Forelimb muscle (tissue), 1 donor: ENCODE data around the gene RILPL2. TPM values are rescaled to one million over a fixed set of nuclear protein-coding genes. Genes with fewer than 3 reads are reported as not detected.
"Not testable (repeated sequence)": the region's sequence is repeated elsewhere in the genome, so short reads cannot be mapped to it uniquely, and the experiment has no call there.

ENCODE experiments used
- DNase-seq: peaks from one replicate; pipeline ENCODE4 v3.0.0-alpha.2; 2013; ENCODE audit warnings: low read depth
- polyA plus RNA-seq: library from polyadenylated mRNA; unstranded; fragments of 120-200 nt; gene quantifications from one replicate; pipeline ENCODE4 v1.2.1, GENCODE V29; 2013; ENCODE audit not compliant: insufficient read length

RILPL2 gene
- polyA plus RNA-seq, 1 donor, result 1.6 TPM

DNA sequence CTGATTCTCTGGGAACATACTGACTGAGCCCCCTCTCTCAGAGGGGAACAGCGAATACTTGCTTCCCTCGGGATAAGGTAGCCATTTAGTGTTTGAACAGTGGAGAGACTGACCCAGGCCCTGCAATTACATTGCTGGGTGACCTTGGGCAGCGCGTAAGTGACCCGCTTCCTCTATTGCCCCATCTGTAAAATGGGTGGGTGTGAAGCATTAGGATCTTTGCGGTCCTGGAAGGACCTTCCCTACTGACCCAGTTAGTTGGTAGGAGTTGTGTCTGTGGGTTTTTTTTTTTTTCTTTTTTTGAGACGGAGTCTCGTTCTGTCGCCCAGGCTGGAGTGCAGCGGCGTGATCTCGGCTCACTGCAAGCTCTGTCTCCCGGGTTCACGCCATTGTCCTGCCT lies 53.8 kb downstream of the RILPL2 start:
- no peak for DNase-seq

DNA sequence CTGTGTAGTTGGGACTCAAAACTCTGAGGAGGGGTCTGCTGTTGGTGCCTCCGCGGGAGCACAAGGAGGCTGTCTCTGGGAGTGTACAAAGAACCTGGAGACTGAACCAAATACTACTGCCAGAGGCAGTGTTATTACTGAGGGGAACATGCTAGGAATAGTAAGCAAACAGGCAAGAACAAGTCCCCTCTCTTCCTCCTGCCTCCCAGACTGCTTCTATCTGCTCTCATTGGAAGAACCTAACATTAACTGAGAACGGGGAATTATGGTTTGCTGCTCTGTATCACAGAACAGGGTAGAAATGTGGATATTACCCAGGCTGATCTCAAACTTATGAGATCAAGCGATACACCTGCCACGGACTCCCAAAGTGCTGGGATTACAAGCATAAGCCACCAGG lies 57.1 kb downstream of the RILPL2 start:
- no peak for DNase-seq

DNA sequence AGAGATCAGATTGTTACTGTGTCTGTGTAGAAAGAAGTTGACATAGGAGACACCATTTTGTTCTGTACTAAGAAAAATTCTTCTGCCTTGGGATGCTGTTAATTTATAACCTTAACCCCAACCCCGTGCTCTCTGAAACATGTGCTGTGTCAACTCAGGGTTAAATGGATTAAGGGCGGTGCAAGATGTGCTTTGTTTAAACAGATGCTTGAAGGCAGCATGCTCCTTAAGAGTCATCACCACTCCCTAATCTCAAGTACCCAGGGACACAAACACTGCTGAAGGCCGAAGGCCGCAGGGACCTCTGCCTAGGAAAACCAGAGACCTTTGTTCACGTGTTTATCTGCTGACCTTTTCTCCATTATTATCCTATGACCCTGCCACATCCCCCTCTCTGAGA lies 64.1 kb downstream of the RILPL2 start:
- DNase-seq, result not testable (repeated sequence)

DNA sequence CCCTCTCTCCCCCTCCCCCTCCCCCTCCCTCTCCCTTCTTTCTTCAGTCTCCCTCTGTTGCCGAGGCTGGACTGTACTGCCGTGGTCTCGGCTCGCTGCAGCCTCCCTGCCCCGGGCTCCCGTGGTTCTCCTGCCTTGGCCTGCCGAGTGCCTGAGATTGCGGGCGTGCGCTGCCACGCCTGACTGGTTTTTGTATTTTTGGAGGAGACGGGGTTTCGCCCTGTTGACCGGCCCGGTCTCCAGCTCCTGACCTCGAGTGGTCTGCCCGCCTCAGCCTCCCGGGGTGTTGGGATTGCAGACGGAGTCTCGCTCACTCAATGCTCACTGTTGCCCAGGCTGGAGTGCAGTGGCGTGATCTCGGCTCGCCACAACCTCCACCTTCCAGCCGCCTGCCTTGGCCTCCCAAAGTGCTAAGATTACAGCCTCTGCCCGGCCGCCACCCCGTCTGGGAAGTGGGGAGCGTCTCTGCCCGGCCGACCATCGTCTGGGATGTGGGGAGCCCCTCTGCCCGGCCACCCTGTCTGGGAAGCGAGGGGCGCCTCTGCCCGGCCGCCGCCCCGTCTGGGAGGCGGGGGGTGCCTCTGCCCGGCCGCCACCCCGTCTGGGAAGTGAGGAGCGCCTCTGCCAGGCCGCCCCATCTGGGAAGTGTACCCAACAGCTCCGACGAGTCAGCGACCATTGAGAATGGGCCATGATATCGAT lies 64.7 kb downstream of the RILPL2 start:
- not testable (repeated sequence) for DNase-seq

DNA sequence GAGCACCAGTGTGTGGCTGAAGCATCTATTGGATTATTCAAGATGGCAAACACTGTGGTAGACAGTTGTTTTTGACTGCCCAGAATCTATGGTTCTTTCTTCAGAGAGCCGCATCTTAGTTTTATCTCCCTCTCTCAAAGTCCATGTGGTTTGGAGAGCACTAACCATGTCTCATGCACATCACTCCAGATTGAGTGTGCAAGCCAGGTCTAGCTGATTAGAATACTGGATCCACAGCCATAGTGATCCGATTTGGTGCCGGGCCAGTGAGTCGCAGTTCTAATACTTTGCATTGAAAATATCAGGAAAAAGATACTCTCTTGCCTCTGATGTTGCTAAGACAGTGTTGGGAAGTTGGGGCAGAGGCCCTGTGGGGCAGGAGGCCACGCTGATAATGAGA lies 67.3 kb downstream of the RILPL2 start:
- no peak for DNase-seq

DNA sequence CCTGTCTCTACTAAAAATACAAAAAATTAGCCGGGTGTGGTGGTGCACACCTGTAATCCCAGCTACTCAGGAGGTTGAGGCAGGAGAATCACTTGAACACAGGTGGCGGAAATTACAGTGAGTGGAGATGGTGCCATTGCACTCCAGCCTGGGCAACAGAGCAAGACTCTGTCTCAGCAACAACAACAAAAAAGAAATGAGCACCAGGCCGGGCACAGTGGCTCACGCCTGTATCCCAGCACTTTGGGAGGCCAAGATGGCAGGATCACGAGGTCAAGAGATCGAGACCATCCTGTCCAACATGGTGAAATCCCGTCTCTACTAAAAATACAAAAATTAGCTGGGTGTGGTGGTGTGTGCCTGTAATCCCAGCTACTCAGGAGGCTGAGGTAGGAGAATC lies 68.1 kb downstream of the RILPL2 start:
- DNase-seq, result not testable (repeated sequence)

DNA sequence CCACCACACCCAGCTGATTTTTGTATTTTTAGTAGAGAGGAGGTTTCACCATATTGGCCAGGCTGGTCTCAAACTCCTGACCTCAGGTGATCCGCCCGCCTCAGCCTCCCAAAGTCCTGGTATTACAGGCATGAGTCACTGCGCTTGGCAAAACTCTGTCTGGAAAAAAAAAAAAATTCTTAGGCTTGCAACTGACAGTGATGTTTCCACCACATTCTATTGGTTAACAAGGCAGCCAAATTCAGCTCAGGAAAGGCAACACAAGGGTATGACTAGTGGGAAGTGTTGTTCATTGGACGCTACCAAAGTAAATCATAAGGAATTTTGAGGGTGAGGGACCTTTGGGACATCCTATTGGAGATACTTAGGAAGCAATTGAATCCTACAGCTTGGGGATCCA lies 69.0 kb downstream of the RILPL2 start:
- DNase-seq, result no peak

Other genes starting within 250 kb of the RILPL2 start
- 17.6 TPM for gene MPHOSPH9, start 203.5 kb downstream of the RILPL2 start, polyA plus RNA-seq
- gene MTRFR, start 203.2 kb downstream of the RILPL2 start, polyA plus RNA-seq, result 14.9 TPM
- 180 TPM for gene CDK2AP1, start 164.8 kb downstream of the RILPL2 start, polyA plus RNA-seq
- gene SBNO1, start 71.8 kb downstream of the RILPL2 start, polyA plus RNA-seq, result 18.7 TPM
- 33.4 TPM for gene KMT5A, start 52.6 kb downstream of the RILPL2 start, polyA plus RNA-seq
- 31.8 TPM for gene SNRNP35, start 21.5 kb upstream of the RILPL2 start, polyA plus RNA-seq
- gene RILPL1, start 97.0 kb upstream of the RILPL2 start, polyA plus RNA-seq, result 33.8 TPM
- gene TMED2, start 147.9 kb upstream of the RILPL2 start, polyA plus RNA-seq, result 144 TPM
- gene DDX55, start 165.4 kb upstream of the RILPL2 start, polyA plus RNA-seq, result 18.7 TPM
- 42.7 TPM for gene EIF2B1, start 197.0 kb upstream of the RILPL2 start, polyA plus RNA-seq
- gene GTF2H3, start 197.1 kb upstream of the RILPL2 start, polyA plus RNA-seq, result 26.8 TPM
- 6.2 TPM for gene TCTN2, start 234.4 kb upstream of the RILPL2 start, polyA plus RNA-seq